ENCODE measurements around the gene LUC7L3.
"Not testable (repeated sequence)": the region's sequence is repeated elsewhere in the genome, so short reads cannot be mapped to it uniquely, and the experiment has no call there.

The LUC7L3 gene

DNA sequence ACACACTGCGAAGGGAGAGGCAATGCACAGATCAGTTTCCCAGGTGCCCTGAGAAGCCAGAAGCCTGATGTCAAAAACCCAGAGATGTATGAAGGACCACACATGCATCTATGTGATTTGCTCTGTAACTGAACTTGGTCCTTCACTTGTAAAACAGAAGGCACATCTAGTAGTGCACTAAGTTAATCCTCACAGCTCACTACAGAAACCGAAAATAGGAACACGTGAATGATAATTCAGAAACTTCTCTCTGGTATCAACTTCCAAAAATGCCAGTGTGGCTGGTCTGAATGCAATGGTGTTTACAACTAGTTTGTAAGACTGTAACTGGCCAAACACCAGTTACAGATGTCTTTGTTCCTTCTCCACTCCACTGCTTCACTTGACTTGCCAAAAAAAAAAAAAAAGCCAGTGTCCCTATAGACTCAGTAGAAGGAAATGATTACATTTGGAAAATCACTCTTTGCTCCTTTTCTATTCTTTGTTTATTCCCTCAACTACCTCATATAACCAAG is 23.0 kb upstream of the LUC7L3 start:
- Histone ChIP-seq H3K27me3 (ENCODE audit: control insufficient read depth, insufficient read depth, low read length) (no peaks in the 10 kb centered on the region), H3K9me3 (ENCODE audit: control insufficient read depth, insufficient read depth, low read length) (no peaks in the 10 kb centered on the region), H3K4me1 (ENCODE audit: control insufficient read depth, insufficient read depth, low read length) (no peaks in the 10 kb centered on the region), H3K9ac (ENCODE audit: low read depth, low read length) (no peak overlapping the region), H3K4me3 (ENCODE audit: low read depth, low read length) (no peak overlapping the region), H3K27ac (ENCODE audit: low read depth, low read length) (no peak overlapping the region), H3K36me3 (ENCODE audit: control insufficient read depth, insufficient read depth, low read length) (peaks cover 87% of the 10 kb centered on the region)

DNA sequence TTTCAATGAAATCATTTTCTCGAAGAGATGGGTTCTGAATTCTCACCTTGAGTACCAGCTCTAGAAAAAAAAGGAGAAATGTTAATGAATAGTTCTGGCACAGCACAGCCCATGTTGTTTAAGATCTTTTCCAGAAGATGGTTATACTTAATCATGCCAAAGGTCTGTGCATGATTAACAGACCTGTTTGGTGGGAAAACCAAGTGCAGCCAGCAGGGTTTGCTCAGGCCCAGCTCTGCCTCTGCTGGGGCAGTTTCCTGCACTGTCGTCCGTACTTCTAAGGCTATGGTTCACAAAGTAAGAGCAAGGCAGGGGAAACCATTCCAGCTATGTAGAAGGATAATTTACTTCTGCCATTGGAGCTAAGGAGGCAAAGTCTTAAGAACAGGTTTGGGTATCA is 22.3 kb upstream of the LUC7L3 start:
- Histone ChIP-seq H3K36me3 (ENCODE audit: control insufficient read depth, insufficient read depth, low read length) (peaks cover 82% of the 10 kb centered on the region), H3K27ac (ENCODE audit: low read depth, low read length) (no peak overlapping the region), H3K4me1 (ENCODE audit: control insufficient read depth, insufficient read depth, low read length) (no peaks in the 10 kb centered on the region), H3K9me3 (ENCODE audit: control insufficient read depth, insufficient read depth, low read length) (no peaks in the 10 kb centered on the region), H3K9ac (ENCODE audit: low read depth, low read length) (no peak overlapping the region), H3K4me3 (ENCODE audit: low read depth, low read length) (no peak overlapping the region), H3K27me3 (ENCODE audit: control insufficient read depth, insufficient read depth, low read length) (no peaks in the 10 kb centered on the region)

DNA sequence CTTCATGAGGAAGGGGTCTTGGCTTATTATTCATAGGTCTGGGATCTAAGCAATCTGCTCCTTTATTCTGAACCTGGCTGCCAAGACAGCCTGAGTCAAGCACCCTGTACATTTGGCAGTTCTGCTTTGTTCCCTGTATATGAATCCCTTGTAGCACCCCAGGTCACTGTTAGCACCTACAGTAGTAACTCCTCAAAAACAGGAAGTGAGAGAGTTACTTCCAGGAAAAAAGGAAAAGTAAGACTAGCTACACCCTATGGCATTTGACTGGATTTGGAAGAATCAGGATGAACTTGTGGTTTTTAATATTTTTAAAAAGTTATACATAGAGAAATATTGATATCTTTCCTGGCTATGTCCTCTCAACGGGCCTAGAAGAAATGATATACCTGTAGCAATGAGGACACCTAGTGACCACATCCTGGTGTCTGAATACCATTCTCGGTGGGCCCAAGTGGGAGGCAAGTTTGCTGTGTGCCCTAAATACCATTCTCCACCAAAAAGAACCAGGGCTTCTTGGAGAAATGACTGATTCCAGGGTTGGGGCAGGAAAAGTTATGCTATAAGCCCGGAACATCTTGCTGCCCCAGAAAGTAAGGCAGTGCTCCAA is 21.6 kb upstream of the LUC7L3 start:
- Histone ChIP-seq H3K36me3 (ENCODE audit: control insufficient read depth, insufficient read depth, low read length) (peaks cover 79% of the 10 kb centered on the region), H3K9me3 (ENCODE audit: control insufficient read depth, insufficient read depth, low read length) (no peaks in the 10 kb centered on the region), H3K4me1 (ENCODE audit: control insufficient read depth, insufficient read depth, low read length) (no peaks in the 10 kb centered on the region), H3K4me3 (ENCODE audit: low read depth, low read length) (no peak overlapping the region), H3K27me3 (ENCODE audit: control insufficient read depth, insufficient read depth, low read length) (no peaks in the 10 kb centered on the region), H3K9ac (ENCODE audit: low read depth, low read length) (no peak overlapping the region), H3K27ac (ENCODE audit: low read depth, low read length) (no peak overlapping the region)

DNA sequence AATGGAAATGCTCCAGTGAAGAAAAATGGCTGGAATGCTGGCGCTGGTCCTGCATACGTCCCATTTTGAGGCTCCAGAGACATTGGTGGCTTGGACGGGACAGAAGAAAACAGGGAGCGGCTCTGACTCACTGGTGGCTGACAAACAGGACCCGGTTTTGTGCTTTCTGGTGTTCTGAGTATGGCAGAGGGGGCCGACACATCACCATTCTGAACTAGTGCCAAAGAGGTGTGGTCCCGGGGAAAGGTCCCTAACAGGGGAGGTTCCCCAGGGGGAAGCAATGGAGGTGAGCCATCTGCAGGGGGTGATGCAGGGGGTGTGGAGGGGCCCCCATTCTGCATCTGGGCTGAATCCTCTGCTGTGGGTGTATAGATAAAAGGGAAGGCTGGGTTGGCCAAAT is 20.0 kb upstream of the LUC7L3 start:
- Histone ChIP-seq H3K9ac (ENCODE audit: low read depth, low read length) (no peak overlapping the region), H3K36me3 (ENCODE audit: control insufficient read depth, insufficient read depth, low read length) (peaks cover 77% of the 10 kb centered on the region), H3K4me1 (ENCODE audit: control insufficient read depth, insufficient read depth, low read length) (no peaks in the 10 kb centered on the region)

GRCh38 chr17:50703162-50703561 is 16.2 kb upstream of the LUC7L3 start:
- peaks cover 4% of the 10 kb centered on the region; the same call in 1 of the 2 replicates for H3K4me1 ChIP-seq (ENCODE audit: control insufficient read depth, insufficient read depth, low read length)
- no peak overlapping the region for H3K4me3 ChIP-seq (ENCODE audit: low read depth, low read length)
- no peaks in the 10 kb centered on the region for H3K9me3 ChIP-seq (ENCODE audit: control insufficient read depth, insufficient read depth, low read length)
- H3K9ac ChIP-seq (ENCODE audit: low read depth, low read length), result no peak overlapping the region
- H3K27ac ChIP-seq (ENCODE audit: low read depth, low read length), result no peak overlapping the region
- H3K27me3 ChIP-seq (ENCODE audit: control insufficient read depth, insufficient read depth, low read length), result no peaks in the 10 kb centered on the region
- H3K36me3 ChIP-seq (ENCODE audit: control insufficient read depth, insufficient read depth, low read length), result peaks cover 47% of the 10 kb centered on the region

More for the DNA sequence above, 20.0 kb upstream of the LUC7L3 start:
- H3K27me3 ChIP-seq (ENCODE audit: control insufficient read depth, insufficient read depth, low read length), result no peaks in the 10 kb centered on the region
- H3K9me3 ChIP-seq (ENCODE audit: control insufficient read depth, insufficient read depth, low read length), result no peaks in the 10 kb centered on the region
- H3K4me3 ChIP-seq (ENCODE audit: low read depth, low read length), result no peak overlapping the region
- H3K27ac ChIP-seq (ENCODE audit: low read depth, low read length), result no peak overlapping the region

DNA sequence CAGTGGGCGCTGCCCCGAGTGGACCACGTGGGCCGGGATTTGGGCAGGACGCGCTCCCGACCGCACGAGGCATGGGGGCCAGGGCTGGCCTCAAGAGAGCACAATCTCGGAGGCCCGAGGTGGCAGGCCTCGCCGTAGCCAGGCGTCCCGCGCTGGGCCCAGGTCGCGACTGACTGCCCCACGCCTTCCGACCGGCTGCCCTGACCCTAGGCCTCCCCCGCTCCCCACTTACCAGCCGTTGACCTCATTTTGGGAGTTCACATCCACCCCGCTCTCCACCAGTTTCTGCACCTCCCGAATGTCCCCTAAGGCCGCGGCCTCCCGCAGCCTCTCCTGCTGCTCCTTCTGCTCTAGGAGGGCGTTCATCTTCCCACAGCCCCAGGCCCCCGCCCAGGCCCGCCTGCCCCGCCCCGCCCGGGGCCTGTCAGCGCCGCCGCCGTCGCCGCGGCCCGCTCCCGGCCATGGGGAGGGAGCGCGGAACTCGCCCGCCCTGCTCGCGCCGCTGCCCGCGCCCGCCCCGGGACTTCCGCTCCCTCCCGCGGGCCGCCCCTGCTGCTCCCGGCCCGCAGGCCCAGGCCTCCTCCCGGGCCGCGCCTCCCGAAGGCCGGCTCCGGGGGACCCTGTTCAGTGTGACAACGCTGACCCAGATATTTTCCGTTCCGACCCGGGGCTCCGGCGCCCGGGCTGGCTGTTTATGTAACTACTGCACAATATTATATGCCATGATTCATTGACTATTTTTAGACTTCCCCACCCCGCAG is 11.9 kb upstream of the LUC7L3 start, which contains the start of gene ANKRD40:
ANKRD40 (minus strand) TSS at position 626 of the 761 bp plus-strand sequence; CDS start at position 366, 260 bp downstream.
- Histone ChIP-seq H3K36me3 (ENCODE audit: control insufficient read depth, insufficient read depth, low read length) (peaks cover 20% of the 10 kb centered on the region; the same call in 1 of the 2 replicates), H3K4me3 (ENCODE audit: low read depth, low read length) (peak within 1 kb of the TSS; percentile 92), H3K27ac (ENCODE audit: low read depth, low read length) (peak within 1 kb of the TSS; percentile 86), H3K9me3 (ENCODE audit: control insufficient read depth, insufficient read depth, low read length) (no peaks in the 10 kb centered on the region), H3K27me3 (ENCODE audit: control insufficient read depth, insufficient read depth, low read length) (no peaks in the 10 kb centered on the region), H3K4me1 (ENCODE audit: control insufficient read depth, insufficient read depth, low read length) (peaks cover 17% of the 10 kb centered on the region), H3K9ac (ENCODE audit: low read depth, low read length) (peak within 1 kb of the TSS; percentile 83)

- Histone ChIP-seq H3K4me1 (ENCODE audit: control insufficient read depth, insufficient read depth, low read length) (peaks cover 17% of the 10 kb centered on the region), H3K9ac (ENCODE audit: low read depth, low read length) (peak overlapping the region; percentile 83), H3K27ac (ENCODE audit: low read depth, low read length) (peak overlapping the region; percentile 86), H3K9me3 (ENCODE audit: control insufficient read depth, insufficient read depth, low read length) (no peaks in the 10 kb centered on the region), H3K4me3 (ENCODE audit: low read depth, low read length) (peak overlapping the region; percentile 92), H3K36me3 (ENCODE audit: control insufficient read depth, insufficient read depth, low read length) (peaks cover 13% of the 10 kb centered on the region; the same call in 1 of the 2 replicates), H3K27me3 (ENCODE audit: control insufficient read depth, insufficient read depth, low read length) (no peaks in the 10 kb centered on the region)
Measured at GRCh38 chr17:50708050-50709000, 11.1 kb upstream of the LUC7L3 start.

DNA sequence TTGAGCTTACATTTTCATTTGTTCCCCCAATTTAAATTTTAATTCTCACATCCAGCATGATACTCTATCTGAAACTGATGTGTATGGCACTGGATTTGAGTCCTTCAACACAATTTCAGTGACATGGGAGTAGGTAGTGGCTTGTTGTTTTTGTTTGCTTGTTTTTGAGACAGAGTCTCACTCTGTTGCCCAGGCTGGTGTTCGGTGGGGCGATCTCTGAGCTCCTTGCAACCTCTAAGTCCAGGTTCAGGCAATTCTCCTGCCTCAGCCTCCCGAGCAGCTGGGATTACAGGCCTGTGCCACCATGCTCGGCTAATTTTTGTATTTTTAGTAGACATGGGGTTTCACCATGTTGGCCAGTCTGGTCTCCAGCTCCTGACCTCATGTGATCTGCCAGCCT is 10.3 kb upstream of the LUC7L3 start:
- not testable (repeated sequence) for H3K9ac ChIP-seq (ENCODE audit: low read depth, low read length); H3K4me3 ChIP-seq (ENCODE audit: low read depth, low read length); H3K27ac ChIP-seq (ENCODE audit: low read depth, low read length); H3K36me3 ChIP-seq (ENCODE audit: control insufficient read depth, insufficient read depth, low read length); H3K27me3 ChIP-seq (ENCODE audit: control insufficient read depth, insufficient read depth, low read length); H3K9me3 ChIP-seq (ENCODE audit: control insufficient read depth, insufficient read depth, low read length)
- H3K4me1 ChIP-seq (ENCODE audit: control insufficient read depth, insufficient read depth, low read length), result peaks cover 17% of the 10 kb centered on the region

GRCh38 chr17:50710025-50710424 is 9.4 kb upstream of the LUC7L3 start:
- peaks cover 3% of the 10 kb centered on the region; the same call in 1 of the 2 replicates for H3K36me3 ChIP-seq (ENCODE audit: control insufficient read depth, insufficient read depth, low read length)
- no peak overlapping the region for H3K4me3 ChIP-seq (ENCODE audit: low read depth, low read length)
- H3K27ac ChIP-seq (ENCODE audit: low read depth, low read length), result no peak overlapping the region
- H3K4me1 ChIP-seq (ENCODE audit: control insufficient read depth, insufficient read depth, low read length), result peaks cover 17% of the 10 kb centered on the region
- no peaks in the 10 kb centered on the region for H3K27me3 ChIP-seq (ENCODE audit: control insufficient read depth, insufficient read depth, low read length)
- no peak overlapping the region for H3K9ac ChIP-seq (ENCODE audit: low read depth, low read length)
- H3K9me3 ChIP-seq (ENCODE audit: control insufficient read depth, insufficient read depth, low read length), result no peaks in the 10 kb centered on the region

DNA sequence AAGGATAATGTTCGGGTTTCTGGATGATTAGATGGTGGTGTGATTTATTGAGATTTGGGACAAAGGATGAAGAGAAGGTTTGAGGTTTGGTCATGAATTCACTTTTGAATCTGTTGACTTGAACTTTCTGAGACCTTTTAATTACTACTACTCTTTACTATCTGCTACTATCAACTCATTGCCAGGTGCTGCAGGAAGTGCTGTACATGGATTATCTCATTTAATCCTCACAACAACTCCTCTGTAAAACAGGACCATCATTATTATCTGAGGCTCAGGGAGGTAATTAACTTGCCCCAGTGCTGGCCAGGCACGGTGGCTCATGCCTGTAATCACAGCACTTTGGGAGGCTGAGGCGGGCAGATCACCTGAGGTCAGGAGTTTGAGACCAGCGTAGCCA is 8.8 kb upstream of the LUC7L3 start:
- no peaks in the 10 kb centered on the region for H3K9me3 ChIP-seq (ENCODE audit: control insufficient read depth, insufficient read depth, low read length)
- no peak overlapping the region for H3K9ac ChIP-seq (ENCODE audit: low read depth, low read length)
- no peak overlapping the region for H3K27ac ChIP-seq (ENCODE audit: low read depth, low read length)
- H3K4me1 ChIP-seq (ENCODE audit: control insufficient read depth, insufficient read depth, low read length), result peaks cover 17% of the 10 kb centered on the region
- no peak overlapping the region for H3K4me3 ChIP-seq (ENCODE audit: low read depth, low read length)
- H3K27me3 ChIP-seq (ENCODE audit: control insufficient read depth, insufficient read depth, low read length), result no peaks in the 10 kb centered on the region
- no peaks in the 10 kb centered on the region for H3K36me3 ChIP-seq (ENCODE audit: control insufficient read depth, insufficient read depth, low read length)
